PC-3 (cell line): ENCODE measurements around the gene TMEM38A. TPM values are rescaled to one million over a fixed set of nuclear protein-coding genes. Genes with fewer than 3 reads are reported as not detected.
"Not testable (repeated sequence)": the region's sequence is repeated elsewhere in the genome, so short reads cannot be mapped to it uniquely, and the experiment has no call there.

ENCODE experiments used
- ATAC-seq: fragments of 200-7000 bp; cut with Tn5 transposase; 2 replicates; pipeline ENCODE4 v1.9.1; 2020; ENCODE audit warnings: mild to moderate bottlenecking, moderate library complexity
- BruUV-seq: library from RNA; stranded (reverse); fragments of 400-500 nt; replicated peaks from 2 replicates; lab custom pipeline; 2021; lab: Mats Ljungman, UMichigan
- CTCF ChIA-PET: fragments of 300-600 bp; sonication (Branson Sonifier 250); formaldehyde crosslinking; loops from one replicate; lab custom pipeline; 2022; ENCODE audit warnings: antibody characterized with exemption; lab: Charles Lee
- POLR2A ChIA-PET: fragments of 300-600 bp; sonication (Branson Sonifier 250); formaldehyde crosslinking; loops from one replicate; lab custom pipeline; 2022; ENCODE audit warnings: antibody characterized with exemption; ENCODE audit not compliant: unreplicated experiment; lab: Charles Lee
- DNase-seq: peaks from one replicate; pipeline ENCODE4 v3.0.0-alpha.2; 2015
- H2AFZ ChIP-seq: fragments of 300-600 bp; sonication (generic); 2 replicates; pipeline ENCODE4 v1.6.0; 2016; ENCODE audit warnings: antibody characterized with exemption, low read length
- H3F3A ChIP-seq: fragments of 300-600 bp; sonication (generic); one replicate; pipeline ENCODE4 v1.6.0; 2017; ENCODE audit warnings: antibody characterized with exemption, low read length, control low read depth, mild to moderate bottlenecking; ENCODE audit not compliant: unreplicated experiment
- H3K27ac ChIP-seq: fragments of 300-600 bp; sonication (generic); 2 replicates; pipeline ENCODE4 v1.5.1; 2016; ENCODE audit warnings: mild to moderate bottlenecking, low read length
- H3K27me3 ChIP-seq: fragments of 300-600 bp; sonication (generic); 2 replicates; pipeline ENCODE4 v1.6.1; 2016; ENCODE audit warnings: low read length, mixed read lengths
- H3K36me3 ChIP-seq: fragments of 300-600 bp; sonication (generic); 2 replicates; pipeline ENCODE4 v1.6.1; 2016; ENCODE audit warnings: low read depth, mixed run types, low read length, mixed read lengths
- H3K4me1 ChIP-seq: fragments of 300-600 bp; sonication (generic); 2 replicates; pipeline ENCODE4 v1.5.1; 2016; ENCODE audit warnings: low read length; ENCODE audit not compliant: insufficient read depth
- H3K4me2 ChIP-seq: fragments of 300-600 bp; sonication (generic); 2 replicates; pipeline ENCODE4 v1.6.0; 2016; ENCODE audit warnings: low read length
- H3K4me3 ChIP-seq: fragments of 300-600 bp; sonication (generic); 2 replicates; pipeline ENCODE4 v1.5.1; 2016; ENCODE audit warnings: mild to moderate bottlenecking, low read length, mixed read lengths
- H3K79me2 ChIP-seq: fragments of 300-600 bp; sonication (generic); 2 replicates; pipeline ENCODE4 v1.6.1; 2017; ENCODE audit warnings: low read length, mixed read lengths
- H3K9ac ChIP-seq: fragments of 300-600 bp; sonication (generic); 2 replicates; pipeline ENCODE4 v1.6.0; 2016; ENCODE audit warnings: mild to moderate bottlenecking, low read length
- H3K9me2 ChIP-seq: fragments of 300-600 bp; sonication (generic); replicated peaks from 2 replicates; pipeline ENCODE4 v1.6.1; 2016; ENCODE audit warnings: mixed run types, low read length, mixed read lengths
- H3K9me3 ChIP-seq: fragments of 300-600 bp; sonication (generic); 2 replicates; pipeline ENCODE4 v1.6.1; 2016; ENCODE audit warnings: low read length, mixed read lengths
- H4K20me1 ChIP-seq: fragments of 300-600 bp; sonication (generic); 2 replicates; pipeline ENCODE4 v1.6.1; 2016; ENCODE audit warnings: low read length, mixed read lengths
- EZH2 ChIP-seq: fragments of 300-600 bp; sonication (generic); IDR thresholded peaks from one replicate; pipeline ENCODE4 v1.6.1; 2017; ENCODE audit warnings: antibody characterized with exemption, mild to moderate bottlenecking, low read length; ENCODE audit not compliant: unreplicated experiment
- EZH2phosphoT487 ChIP-seq: fragments of 300-600 bp; sonication (generic); IDR thresholded peaks from 2 replicates; pipeline ENCODE4 v1.6.1; 2018; ENCODE audit warnings: mild to moderate bottlenecking, antibody characterized with exemption, low read length, borderline replicate concordance
- intact Hi-C: fragments of 100-400 bp; cut with micrococcal nuclease; formaldehyde crosslinking; loops from 2 replicates; pipeline ENCODE4 v1.9.0; 2023
- total RNA-seq: library from RNA; depleted of rRNA; stranded (reverse); fragments of >200 nt; gene quantifications from 2 replicates; pipeline ENCODE4 v1.2.3, GENCODE V29; 2014
- TF ChIP-seq, protein P1 (sequence below): fragments of 300-600 bp; sonication (generic); conservative IDR thresholded peaks from 2 replicates; pipeline ENCODE4 v1.5.1; 2017; ENCODE audit warnings: antibody characterized with exemption, low read depth, mild to moderate bottlenecking, low read length

Gene TMEM38A
- total RNA-seq, 1 experiment from 2014 or later: 11.0 TPM

DNA sequence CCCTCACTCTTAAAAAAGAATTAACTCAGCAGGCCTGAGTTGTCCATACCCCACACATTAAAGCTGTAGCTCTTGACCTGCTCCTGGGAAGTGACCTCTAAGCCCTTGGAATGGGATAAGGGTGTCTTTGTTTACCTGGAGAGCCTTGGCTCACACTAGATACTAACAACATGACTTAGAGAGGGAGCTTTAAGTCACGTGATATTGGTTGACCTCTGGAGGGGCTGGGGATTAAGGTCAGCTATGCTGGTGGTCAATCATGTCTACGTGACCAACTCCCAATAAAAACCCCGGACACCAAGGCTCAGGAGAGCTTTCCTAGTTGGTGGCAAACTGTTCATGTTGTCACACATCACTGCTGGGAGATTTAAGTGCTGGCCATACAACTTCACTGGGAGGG is 61.7 kb downstream of the TMEM38A start:
- H2AFZ ChIP-seq: no peak overlapping the region
- H3K9me2 ChIP-seq: no peaks in the 10 kb centered on the region
- no peak overlapping the region for H3K9ac ChIP-seq
- CTCF ChIA-PET: no interaction called here
- POLR2A ChIA-PET: no interaction called here
- no peaks in the 10 kb centered on the region for H3K79me2 ChIP-seq
- no peaks in the 10 kb centered on the region for H4K20me1 ChIP-seq
- no peak overlapping the region for H3K27ac ChIP-seq
- H3K36me3 ChIP-seq: no peaks in the 10 kb centered on the region
- DNase-seq: no peak
- TF ChIP-seq EZH2phosphoT487: no peak
- no peak for TF ChIP-seq EZH2
- TF ChIP-seq, protein P1, sequence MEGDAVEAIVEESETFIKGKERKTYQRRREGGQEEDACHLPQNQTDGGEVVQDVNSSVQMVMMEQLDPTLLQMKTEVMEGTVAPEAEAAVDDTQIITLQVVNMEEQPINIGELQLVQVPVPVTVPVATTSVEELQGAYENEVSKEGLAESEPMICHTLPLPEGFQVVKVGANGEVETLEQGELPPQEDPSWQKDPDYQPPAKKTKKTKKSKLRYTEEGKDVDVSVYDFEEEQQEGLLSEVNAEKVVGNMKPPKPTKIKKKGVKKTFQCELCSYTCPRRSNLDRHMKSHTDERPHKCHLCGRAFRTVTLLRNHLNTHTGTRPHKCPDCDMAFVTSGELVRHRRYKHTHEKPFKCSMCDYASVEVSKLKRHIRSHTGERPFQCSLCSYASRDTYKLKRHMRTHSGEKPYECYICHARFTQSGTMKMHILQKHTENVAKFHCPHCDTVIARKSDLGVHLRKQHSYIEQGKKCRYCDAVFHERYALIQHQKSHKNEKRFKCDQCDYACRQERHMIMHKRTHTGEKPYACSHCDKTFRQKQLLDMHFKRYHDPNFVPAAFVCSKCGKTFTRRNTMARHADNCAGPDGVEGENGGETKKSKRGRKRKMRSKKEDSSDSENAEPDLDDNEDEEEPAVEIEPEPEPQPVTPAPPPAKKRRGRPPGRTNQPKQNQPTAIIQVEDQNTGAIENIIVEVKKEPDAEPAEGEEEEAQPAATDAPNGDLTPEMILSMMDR: no peak
- H3K9me3 ChIP-seq: no peaks in the 10 kb centered on the region
- no peak overlapping the region for H3K4me3 ChIP-seq
- peaks cover 8% of the 10 kb centered on the region for H3F3A ChIP-seq
- BruUV-seq: no TSS peak
- no peaks in the 10 kb centered on the region for H3K27me3 ChIP-seq
- H3K4me2 ChIP-seq: no peak overlapping the region
- no peak for ATAC-seq
- peaks cover 20% of the 10 kb centered on the region for H3K4me1 ChIP-seq
- intact Hi-C loops: no loop called here

DNA sequence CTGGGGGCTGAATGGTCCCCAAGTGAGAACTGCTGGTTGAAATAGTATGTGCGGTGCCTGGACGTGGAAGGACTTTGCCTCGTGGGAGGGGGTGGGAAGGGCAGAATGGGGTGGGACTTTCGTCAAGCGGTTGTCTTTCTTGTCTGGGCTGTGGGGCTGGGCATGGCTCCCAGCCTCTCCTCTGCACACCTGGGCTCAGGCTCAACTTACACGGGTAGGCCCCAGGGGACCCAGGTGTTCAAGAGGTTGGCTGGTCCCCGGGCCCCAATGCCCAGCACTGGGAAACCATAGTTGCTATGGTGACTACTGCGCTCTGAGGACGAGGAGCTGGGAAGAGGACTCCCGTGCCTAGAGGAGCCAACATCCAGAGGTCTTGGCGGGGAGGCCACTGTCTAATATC is 66.0 kb downstream of the TMEM38A start:
- no peak overlapping the region for H3K4me3 ChIP-seq
- CTCF ChIA-PET: no interaction called here
- intact Hi-C loops: no loop called here

DNA sequence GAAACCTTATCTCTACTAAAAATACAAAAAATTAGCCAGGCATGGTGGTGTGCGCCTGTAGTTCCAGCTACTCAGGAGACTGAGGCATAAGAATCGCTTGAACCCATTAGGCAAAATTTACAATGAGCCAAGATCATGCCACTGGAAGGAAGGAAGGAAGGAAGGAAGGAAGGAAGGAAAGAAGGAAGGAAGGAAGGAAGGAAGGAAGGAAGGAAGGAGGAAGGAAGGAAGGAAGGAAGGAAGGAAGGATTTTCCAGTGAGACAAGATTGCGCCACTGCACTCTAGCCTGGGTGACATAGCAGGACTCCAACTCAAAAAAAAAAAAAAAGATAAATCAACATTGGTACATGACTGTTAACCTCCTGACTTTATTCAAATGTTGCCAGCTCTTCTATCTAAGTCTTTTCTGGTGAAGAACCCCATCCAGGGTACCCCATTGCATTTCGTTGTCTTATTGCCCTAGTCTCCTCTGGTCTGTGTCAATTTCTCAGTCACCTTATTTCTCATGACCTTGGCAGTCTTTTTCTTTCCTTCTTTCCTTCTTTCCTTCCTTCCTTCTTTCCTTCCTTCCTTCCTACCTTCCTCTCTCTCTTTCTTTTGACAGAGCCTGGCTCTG is 74.8 kb downstream of the TMEM38A start:
- H3K79me2 ChIP-seq, H2AFZ ChIP-seq, H3K27ac ChIP-seq, H3K36me3 ChIP-seq, H3K9me2 ChIP-seq, POLR2A ChIA-PET, intact Hi-C loops, H3K4me1 ChIP-seq, BruUV-seq, H3K9ac ChIP-seq, H3F3A ChIP-seq, H3K4me2 ChIP-seq, DNase-seq, ATAC-seq, CTCF ChIA-PET, H3K27me3 ChIP-seq, H3K9me3 ChIP-seq, H3K4me3 ChIP-seq, H4K20me1 ChIP-seq: not testable (repeated sequence)

More for the DNA sequence above, 66.0 kb downstream of the TMEM38A start:
- Histone ChIP-seq H3K36me3 (no peaks in the 10 kb centered on the region), H3K9me2 (no peaks in the 10 kb centered on the region), H3K9ac (no peak overlapping the region), H4K20me1 (no peaks in the 10 kb centered on the region), H3K79me2 (no peaks in the 10 kb centered on the region), H3K4me2 (no peak overlapping the region), H3F3A (no peaks in the 10 kb centered on the region), H2AFZ (no peak overlapping the region), H3K9me3 (no peaks in the 10 kb centered on the region), H3K27ac (no peak overlapping the region), H3K27me3 (no peaks in the 10 kb centered on the region), H3K4me1 (no peaks in the 10 kb centered on the region)
- DNase-seq (no peak), ATAC-seq (no peak)
- no TSS peak for BruUV-seq
- POLR2A ChIA-PET: no interaction called here
- TF ChIP-seq, protein P1: no peak
- no peak for TF ChIP-seq EZH2
- no peak for TF ChIP-seq EZH2phosphoT487
